ENCODE data around the gene PRR7. TPM values are rescaled to one million over a fixed set of nuclear protein-coding genes. Genes with fewer than 3 reads are reported as not detected.
"Not testable (repeated sequence)": the region's sequence is repeated elsewhere in the genome, so short reads cannot be mapped to it uniquely, and the experiment has no call there.

The PRR7 gene
- total RNA-seq, 1 experiment from 2014 or later = 19.5 TPM

DNA sequence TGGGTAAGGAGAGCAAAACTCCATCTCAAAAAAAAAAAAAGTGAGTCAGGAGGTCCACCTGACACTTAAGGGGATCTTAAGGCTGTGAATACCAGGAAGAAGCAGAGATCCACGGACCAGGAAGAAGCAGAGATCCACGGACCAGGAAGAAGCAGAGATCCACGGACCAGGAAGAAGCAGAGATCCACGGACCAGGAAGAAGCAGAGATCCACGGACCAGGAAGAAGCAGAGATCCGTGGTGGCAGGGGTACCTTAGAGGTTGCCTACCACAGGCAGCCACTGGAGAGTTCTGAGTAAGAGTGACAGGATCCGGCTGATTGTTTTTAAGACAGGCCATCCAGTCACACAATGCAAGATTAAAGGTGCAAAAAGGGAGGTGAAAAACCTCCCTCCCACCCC is 26.1 kb upstream of the PRR7 start:
- in situ Hi-C loops (cut with HindIII; ENCODE audit: low sequenced_read_pairs); DNase-seq (ENCODE audit: low spot score): not testable (repeated sequence)

DNA sequence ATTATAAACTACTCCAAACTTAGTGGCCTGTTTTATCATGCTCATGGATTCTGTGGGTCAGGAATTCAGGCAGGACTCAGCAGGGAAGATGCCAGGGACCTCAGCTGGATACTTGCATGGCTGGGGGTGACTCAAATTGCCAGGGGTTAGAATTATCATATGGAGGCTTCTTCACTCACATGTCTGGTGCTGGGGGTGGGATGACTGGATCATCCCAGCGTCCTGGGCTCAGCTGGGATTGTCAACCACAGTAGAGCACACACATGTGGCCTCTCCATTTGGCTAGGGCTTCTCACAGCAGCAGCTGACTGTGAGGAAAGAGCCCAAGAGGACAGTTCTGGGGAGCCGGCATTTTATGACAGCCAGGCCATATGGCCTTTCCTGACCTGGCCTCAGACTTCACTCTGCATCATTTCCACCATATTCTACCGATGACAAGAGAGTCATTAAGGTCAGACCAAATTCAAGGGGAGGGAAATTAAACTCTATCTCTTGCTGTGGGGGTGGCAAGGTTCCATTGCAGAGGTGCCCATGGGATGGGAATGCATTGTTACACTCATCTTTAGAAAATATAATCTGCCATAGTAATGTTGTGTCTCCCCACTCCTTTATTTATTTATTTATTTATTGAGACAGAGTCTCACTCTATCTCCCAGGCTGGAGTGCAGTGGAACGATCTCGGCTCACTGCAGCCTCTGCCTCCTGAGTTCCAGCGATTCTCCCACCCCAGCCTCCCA is 25.4 kb upstream of the PRR7 start:
- no peak for DNase-seq (ENCODE audit: low spot score)
- in situ Hi-C loops (cut with HindIII; ENCODE audit: low sequenced_read_pairs) = no loop called here

DNA sequence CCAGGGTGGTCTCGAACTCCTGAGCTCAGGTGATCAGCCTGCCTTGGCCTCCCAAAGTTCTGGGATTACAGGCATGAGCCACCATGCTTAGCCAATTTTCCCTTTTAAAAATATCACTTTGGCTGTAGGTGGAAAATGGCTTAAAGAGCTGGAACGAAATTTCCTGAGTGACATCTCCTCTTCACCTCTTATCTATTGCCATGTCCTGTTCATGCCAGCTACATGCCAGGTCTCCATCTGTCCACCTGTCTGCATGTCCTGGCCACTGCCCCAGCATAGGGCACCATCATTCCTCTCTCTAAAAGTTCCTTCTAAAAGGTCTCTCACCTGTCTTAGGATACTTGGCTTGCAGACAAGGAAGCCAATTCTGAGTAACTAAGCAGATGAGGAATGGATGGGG is 22.9 kb upstream of the PRR7 start:
- DNase-seq (ENCODE audit: low spot score) = peak; percentile 75
- in situ Hi-C loops (cut with HindIII; ENCODE audit: low sequenced_read_pairs) = no loop called here

DNA sequence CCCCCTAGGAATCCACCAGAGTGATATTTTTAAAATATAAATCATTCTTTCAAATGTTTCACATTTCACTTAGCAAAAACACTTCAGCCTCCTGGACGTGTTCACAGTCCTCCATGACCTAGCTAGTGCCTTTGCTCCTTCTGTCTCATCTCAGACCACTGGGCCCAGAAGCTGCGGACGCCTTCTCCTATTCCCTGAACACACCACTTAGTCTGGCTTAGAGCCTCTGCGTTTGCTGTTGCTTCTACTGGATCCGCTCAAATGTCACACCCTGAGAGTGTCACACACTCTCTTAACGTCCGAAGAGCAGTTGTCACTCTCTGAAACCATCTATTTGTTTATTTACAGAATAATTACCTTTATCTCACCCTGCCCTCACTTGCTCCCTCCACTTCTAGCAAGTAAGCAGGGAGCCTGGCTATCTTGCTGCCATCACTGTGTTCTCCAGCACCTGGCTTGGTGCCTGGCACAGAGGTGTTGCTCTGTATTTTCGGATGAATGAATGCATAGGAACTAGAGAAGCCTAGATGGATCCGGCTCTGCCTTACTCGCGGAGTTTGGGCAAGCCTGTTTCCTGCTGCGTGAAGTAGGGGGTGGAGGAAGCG is 21.3 kb upstream of the PRR7 start:
- peak; percentile 38 for DNase-seq (ENCODE audit: low spot score)
- in situ Hi-C loops (cut with HindIII; ENCODE audit: low sequenced_read_pairs) = no loop called here

DNA sequence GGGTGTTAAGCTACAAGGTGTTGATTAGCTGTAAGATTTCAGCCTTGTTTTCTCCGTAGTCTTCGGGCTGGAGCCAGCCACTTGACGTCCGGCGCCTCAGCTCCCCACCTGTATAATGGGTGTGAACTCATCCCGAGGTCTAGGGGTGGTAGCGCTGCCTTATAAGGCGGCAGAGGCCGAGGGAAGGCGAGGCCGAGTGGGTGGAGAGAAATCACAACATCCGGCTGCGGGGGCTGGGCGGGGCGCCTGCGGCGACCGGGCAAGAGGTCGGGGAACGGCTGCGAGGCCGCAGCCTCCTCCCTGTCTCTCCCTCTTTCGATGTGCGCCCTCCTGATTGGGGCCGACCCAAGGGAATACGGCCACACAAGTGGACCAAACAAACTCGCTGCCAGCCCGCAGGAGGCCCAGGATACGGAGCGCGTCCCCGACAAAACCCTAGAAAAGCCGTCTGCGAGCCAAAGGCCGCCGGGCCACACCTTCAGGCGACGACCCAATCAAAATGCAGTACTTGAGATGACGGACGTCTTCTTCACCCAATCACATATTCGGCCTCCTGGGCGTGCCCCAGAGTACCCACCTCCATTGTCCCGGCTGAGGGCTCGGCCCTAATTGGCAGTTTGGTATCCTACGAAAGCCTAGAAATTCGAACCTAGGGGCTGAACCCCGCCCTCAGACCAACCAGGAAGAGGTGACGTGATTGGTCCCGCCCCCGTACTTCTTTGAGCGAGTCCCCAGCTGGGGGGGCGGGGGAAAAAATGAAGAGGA is 20.6 kb upstream of the PRR7 start:
- in situ Hi-C loops (cut with HindIII; ENCODE audit: low sequenced_read_pairs) = no loop called here
- peak; percentile 100 for DNase-seq (ENCODE audit: low spot score)

DNA sequence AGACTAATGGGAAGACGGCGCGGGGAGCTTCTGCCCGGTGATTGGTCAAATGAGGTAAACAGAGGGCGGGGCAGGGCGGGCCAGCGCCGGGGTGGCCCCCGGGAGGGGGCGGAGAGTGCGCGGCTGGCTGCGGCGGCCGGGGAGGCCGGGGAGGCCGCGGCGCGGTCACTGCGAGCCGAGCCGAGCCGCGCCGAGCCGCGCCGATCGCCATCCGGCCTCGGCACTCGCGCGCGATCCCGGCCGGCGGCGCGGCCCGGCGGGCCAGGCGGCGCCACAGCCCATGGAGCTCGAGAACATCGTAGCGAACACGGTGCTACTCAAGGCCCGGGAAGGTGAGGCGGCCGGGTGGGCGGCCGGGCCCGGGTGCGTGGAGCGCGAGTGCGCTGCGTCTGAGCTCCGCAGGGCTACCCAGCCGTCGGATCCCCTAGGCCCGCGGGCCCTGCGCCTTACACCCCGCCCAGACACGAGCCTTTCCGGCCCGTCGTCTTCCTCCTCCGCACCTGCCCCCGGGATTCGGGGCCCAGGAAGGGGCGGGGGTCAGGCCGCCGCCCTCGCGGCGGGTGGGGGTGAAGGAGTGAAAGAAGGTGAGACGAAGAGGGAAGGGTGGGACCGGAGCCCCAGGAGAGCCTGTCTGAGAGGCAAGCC is 19.9 kb upstream of the PRR7 start, which contains the start of gene GRK6:
TSS of gene GRK6 (plus strand) at position 111 of the 645 bp plus-strand sequence. CDS start at position 281, 170 bp downstream.
- no peak for DNase-seq (ENCODE audit: low spot score)
- in situ Hi-C loops (cut with HindIII; ENCODE audit: low sequenced_read_pairs) = no loop called here

DNA sequence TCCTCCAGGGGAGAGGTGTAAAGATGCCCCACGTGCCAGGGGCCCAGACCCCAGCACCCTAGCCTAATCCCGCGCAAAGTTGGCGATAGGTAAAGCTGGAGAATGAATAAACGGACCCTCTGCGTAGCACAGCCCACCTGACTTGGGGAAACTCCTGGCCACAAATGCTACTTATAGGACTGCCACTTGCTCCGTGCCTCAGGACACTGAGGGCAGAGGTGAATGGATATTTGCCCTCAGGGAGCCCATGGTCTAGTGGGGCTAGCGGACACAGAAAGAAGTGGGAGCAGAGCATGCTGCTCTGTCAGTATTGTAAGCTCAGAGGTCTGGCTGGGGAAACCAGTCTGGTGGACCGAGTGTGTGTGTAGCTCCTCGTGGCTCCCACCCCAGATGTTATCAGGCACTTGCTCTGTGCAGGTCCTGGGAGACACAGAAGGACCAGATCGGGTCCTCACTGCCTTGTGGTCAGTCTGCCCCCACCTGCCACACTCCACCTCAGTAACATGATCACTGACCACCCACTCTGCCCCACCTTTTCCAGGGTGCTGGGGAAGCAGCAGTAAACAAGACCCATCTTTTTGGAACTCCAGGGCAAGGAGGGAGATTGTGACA is 19.3 kb upstream of the PRR7 start:
- DNase-seq (ENCODE audit: low spot score) = no peak
- in situ Hi-C loops (cut with HindIII; ENCODE audit: low sequenced_read_pairs) = no loop called here

DNA sequence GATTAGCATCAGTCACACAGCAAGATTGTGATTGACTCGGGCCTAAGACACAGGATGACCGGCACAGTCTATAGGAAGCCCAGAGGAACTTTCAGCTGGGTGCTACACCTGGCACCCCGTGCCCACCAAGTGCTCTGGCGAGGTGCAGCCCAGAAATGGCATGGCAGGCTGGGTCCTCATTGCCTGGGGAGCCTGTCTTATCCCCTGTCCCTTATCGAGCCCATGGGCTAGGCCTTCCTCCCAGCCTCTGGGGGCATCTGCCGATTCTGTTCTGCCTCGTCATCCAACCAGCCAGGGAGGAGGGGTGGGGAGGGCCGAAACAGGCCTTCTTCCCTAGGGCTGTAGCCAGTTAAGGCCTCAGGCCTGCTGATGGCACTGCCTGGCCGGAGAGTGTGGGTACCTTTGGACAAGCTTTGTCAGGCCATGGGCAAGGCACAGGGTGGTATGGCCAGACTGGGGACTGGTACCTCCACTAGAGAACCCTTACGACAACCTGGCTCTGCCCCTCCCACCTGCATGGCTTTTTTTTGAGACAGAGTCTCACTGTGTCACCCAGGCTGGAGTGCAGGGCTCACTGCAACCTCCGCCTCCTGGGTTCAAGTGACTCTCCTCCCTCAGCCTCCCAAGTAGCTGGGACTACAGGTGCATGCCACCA is 18.6 kb upstream of the PRR7 start:
- DNase-seq (ENCODE audit: low spot score) = no peak
- in situ Hi-C loops (cut with HindIII; ENCODE audit: low sequenced_read_pairs) = no loop called here

DNA sequence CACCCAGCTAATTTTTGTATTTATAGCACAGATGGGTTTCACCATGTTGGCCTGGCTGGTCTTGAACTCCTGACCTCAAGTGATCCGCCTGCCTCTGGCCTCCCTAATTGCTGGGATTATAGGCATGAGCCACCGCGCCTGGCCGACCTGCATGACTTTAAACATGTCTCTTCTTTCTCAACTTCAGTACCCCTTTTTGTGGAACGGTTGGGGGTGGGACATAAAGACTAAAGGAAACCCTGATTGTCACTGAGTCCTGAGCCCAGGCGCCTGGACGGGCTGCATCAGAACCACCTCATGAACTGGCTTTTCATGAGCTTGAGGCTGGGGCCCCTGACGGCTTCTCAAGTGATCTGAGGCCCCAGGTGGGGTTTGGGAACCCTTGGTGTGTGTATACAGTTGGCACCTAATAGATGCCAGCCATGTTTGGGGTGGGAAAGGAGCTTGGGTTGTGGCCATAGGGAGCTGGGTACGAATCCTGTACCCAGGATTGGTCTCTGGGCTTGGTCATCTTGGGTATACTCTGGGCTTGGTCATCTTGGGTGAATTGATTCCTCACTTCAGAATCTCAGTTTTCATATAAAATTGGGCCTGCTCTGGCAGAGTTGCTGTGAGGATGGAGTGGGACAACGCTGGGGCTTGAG is 17.9 kb upstream of the PRR7 start:
- in situ Hi-C loops (cut with HindIII; ENCODE audit: low sequenced_read_pairs) = no loop called here
- DNase-seq (ENCODE audit: low spot score) = no peak

DNA sequence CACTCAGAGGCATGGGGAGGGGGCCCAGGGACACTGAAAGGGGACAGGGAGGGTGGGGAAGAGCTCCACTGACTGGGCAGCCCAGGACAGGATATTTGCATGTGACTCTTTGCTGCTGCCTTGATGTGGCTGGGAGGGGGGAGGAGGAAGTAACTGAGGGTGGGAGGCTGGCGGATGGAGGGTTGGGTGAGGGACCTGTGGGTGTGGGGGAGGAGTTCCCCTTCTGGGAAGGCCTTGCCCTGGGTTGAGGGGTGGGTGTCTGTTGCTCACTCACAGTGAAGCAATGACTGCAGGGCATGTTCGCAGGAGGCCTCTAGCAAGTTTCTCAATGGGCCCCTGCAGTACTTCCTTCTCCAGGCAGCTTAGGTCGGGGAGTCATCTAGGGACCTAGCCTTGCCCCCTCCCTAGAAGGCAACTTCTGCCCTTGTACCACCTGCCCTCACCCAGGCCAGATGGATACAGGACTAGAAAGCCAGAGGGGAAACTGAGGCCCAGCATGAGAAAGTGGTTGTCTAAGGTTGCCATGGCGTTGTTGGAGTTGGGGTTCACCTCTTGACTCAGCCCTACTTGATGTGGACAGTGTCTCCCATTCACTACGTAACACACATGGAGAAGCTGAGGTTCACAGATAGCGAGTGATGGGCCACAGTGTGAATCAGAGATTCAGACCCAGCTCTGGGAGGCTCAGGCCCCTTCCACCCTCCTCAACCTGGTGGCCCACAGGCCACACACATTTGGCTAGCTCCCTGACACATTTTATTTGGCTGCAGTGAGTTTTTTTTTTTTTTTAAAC is 17.2 kb upstream of the PRR7 start:
- DNase-seq (ENCODE audit: low spot score) = no peak
- in situ Hi-C loops (cut with HindIII; ENCODE audit: low sequenced_read_pairs) = no loop called here

DNA sequence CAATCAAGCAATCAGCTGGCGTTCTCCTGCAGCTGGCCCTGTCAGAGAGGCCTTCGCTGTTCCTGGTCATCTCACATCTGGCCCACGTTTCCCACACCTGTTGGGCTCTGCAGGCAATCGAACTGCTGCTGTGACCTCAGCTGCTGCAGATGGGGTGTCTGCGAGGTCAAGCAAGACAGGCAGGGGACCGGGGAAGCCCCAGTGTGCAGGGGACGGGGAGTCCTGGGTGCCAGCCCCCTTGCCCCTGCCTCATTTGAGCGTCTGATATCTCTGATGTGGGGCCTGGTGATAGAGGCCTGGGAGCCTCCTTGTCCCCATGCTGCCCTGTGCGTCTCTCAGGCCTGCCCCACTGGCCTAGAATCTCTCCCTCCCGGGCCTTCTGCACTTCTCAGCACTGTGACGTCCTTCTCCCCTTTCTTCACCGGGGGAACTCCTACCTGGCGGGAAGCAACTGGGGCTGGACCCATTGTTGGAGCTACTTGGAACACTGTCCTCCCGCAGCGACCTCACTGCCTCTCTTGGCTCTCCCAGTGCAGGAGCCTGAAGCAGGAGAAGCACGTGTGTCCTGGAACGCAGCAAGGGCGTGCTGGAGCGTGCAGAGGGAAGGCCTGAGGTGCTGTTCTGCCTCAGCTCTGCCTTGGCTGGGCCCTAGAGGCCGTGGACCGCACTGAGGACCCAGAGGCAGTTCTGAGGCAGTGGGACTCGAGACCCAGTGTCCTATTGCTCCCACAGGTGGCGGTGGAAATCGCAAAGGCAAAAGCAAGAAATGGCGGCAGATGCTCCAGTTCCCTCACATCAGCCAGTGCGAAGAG is 16.3 kb upstream of the PRR7 start:
- DNase-seq (ENCODE audit: low spot score) = no peak
- in situ Hi-C loops (cut with HindIII; ENCODE audit: low sequenced_read_pairs) = no loop called here

DNA sequence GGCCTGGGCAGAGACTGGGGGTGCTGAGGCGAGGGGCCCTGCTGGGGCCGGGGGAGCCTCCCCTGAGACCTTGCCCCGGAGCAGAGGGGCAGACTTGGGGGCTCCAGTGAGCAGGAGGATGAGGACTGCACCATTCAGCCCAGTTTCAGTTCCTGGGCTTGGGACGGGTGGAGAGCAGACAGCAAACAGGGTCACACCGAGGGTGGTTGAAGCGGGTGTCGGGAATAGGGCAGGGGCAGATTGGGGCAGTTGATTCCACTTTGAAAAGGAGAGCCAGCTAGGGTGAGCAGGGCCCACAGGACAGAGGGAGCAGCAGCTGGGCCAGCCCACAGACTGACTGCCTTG is 15.7 kb upstream of the PRR7 start:
- DNase-seq (ENCODE audit: low spot score) = no peak
- in situ Hi-C loops (cut with HindIII; ENCODE audit: low sequenced_read_pairs) = no loop called here

DNA sequence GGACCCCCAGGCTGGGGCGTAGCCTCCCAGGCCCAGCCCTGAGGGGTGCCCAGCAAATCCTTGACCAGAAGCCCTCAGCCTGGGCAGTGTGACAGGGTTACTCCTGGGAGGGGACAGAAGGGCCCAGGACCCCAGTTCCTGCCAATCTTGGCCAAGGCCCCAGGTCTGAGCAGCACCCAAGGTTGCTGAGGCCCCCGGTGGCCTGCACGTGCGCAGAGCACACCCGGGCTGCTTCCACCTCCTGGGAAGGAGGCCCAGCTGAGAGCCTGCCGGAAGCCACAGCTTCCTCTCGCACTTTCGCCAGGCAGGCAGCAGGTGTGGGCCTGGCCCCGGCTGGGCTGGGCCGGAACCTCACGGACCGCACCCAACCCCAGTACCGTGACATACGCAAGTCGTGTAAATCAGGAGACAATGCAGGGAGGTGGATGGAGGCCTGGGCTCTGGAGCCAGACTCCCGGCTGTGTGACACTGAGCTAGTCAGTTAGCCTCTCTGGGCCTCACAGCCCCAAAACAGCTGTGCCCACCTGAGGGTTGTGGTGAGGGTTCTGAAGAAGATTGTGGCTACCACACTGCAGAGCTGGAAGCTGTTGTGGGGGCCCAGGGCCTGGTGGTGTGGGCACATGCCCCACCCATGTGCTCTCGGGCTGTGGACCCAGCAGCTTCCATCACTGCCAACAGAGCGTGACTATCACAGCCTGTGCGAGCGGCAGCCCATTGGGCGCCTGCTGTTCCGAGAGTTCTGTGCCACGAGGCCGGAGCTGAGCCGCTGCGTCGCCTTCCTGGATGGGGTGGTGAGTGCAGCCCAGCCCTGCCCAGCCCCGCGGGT is 15.1 kb upstream of the PRR7 start:
- peak; percentile 72 for DNase-seq (ENCODE audit: low spot score)
- in situ Hi-C loops (cut with HindIII; ENCODE audit: low sequenced_read_pairs) = no loop called here

DNA sequence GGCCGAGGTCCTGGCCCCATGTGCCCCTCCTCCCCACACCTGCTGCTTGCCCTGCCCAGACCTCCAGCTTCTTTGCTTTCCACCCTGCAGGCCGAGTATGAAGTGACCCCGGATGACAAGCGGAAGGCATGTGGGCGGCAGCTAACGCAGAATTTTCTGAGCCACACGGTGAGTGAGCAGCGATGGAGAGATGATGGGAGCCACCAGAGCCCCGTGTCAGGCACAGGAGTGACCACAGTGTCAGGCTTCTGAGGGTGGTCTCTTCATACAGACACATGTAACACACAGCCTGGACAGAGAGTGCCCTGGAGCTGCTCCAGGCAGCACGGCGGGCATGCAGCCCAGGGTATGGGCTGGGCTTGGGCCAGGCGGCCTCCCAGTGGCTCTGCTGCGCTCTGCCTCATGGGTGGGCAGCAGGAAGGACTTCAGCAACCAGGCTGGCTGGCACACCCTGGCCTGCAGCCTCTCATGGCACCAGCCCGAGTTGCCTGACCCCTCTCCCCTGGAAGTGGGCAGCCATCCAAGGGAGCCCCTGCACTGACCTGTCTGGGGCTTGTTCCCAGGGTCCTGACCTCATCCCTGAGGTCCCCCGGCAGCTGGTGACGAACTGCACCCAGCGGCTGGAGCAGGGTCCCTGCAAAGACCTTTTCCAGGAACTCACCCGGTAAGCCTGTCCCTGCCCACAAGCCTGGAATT is 14.3 kb upstream of the PRR7 start:
- no peak for DNase-seq (ENCODE audit: low spot score)
- in situ Hi-C loops (cut with HindIII; ENCODE audit: low sequenced_read_pairs) = no loop called here

DNA sequence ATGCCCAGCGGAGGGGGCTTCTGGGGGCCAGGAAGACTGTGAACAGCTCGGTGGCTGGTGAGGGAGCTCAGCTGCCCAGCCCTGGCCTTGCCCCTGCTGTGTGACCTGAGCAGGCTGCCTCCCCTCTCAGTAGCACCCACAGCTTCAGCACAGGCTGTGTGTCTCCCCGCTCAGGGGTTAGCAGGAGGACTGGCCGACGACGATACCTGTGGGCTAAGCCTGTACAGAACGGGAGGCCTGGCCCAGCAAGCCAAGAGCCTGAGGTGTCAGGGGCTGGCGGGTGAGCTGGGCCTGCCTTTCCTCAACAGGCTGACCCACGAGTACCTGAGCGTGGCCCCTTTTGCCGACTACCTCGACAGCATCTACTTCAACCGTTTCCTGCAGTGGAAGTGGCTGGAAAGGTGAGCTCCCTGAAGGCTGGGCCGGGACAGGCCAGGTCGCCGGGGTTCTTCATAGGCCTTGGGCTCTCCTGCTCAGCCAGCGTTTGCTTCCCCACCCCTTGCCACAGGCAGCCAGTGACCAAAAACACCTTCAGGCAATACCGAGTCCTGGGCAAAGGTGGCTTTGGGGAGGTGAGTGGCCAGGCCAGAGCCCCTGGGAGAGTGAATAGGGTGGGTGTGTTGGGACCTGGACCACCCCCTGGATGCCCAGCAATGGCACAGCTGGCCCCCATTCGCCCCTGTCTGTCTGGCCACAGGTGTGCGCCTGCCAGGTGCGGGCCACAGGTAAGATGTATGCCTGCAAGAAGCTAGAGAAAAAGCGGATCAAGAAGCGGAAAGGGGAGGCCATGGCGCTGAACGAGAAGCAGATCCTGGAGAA is 13.6 kb upstream of the PRR7 start:
- in situ Hi-C loops (cut with HindIII; ENCODE audit: low sequenced_read_pairs) = no loop called here
- no peak for DNase-seq (ENCODE audit: low spot score)

Measured in G401 (cell line).